ENCODE results near the gene FAM174C.
"Not testable (repeated sequence)": the region's sequence is repeated elsewhere in the genome, so short reads cannot be mapped to it uniquely, and the experiment has no call there.

The FAM174C gene

GRCh38 chr19:1237027-1237659 is 38.2 kb upstream of the FAM174C start:
- DNase-seq (ENCODE audit: low spot score): no peak

- no peak for DNase-seq (ENCODE audit: low spot score)
Observed at GRCh38 chr19:1237754-1238368, 37.5 kb upstream of the FAM174C start, which contains the start of gene CBARP. Gene CBARP, minus strand, starts transcription at chr19:1238005. Its CDS starts 1,905 bp downstream, at chr19:1236100.

GRCh38 chr19:1238369-1239303 is 36.7 kb upstream of the FAM174C start:
- peak; percentile 19 for DNase-seq (ENCODE audit: low spot score)

DNA sequence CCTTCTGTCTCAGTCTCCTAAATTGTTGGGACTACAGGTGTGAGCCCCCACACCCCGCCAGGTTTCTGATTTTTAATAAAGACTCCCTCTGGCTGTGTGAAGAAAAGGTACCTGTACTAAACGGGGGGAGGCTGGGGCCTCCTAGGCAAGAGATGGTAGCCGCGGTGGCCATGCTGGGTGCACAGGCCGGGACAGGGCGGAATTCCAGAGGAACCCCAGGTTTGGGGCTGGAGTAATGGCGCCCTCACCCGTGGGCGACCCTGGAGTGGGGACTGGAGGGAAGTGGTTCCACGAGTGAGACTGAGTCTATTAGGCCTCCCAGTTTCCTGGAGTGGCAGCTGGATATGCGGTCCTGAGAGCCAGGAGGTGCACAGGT is 35.9 kb upstream of the FAM174C start:
- DNase-seq (ENCODE audit: low spot score): peak; percentile 20

DNA sequence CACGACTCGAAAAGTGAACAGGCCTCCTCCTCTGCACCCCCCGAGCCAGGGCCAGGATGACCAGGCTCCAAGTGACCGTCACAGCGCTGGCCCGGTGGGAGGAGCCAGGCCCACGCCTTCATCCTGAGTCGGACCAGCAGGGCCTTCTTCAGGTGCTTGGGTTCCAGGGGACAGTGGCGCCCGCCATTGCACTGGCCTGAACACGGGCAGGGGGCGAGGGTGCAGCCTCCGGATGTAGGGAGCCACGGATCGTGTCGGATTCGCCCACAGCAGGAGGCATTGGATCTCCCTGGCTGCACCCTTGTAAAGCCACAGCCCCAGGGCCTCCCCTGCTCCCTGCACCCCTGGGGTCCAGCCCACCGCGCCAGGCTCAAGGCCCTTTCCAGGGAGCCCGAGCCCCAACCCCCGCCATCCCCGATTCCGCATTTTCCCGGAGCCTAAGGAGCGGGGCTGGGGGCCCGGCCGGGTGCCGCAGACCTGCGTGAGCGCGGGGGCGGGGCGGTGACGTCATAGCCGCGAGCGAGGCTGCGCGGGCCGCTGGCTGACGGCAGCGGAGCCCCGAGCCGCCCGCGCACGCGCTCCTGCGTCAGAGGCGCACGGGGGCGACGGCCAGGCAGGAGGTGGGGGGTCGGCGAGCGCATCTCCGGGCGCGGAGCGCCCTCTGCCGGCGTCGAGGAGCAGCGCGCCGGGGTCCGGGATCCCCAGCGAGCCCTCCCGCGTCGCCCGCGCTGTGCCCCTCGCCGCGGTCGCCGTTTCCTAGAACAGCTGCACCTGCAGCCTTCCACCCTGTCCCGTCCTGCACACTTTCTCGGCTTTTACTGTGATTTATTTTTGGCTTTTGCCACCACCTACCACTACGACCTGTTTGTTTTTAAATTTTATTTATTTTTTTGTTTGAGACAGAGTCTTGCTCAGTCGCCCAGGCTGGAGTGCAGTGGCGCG is 35.3 kb upstream of the FAM174C start:
- DNase-seq (ENCODE audit: low spot score): peak; percentile 77

GRCh38 chr19:1240925-1241324 is 34.4 kb upstream of the FAM174C start:
- DNase-seq (ENCODE audit: low spot score): no peak

GRCh38 chr19:1241417-1242095 is 33.8 kb upstream of the FAM174C start, which contains the start of gene ATP5F1D:
Gene ATP5F1D, plus strand, starts transcription at chr19:1241751. Its CDS starts 100 bp downstream, at chr19:1241851.
- peak; percentile 82 for DNase-seq (ENCODE audit: low spot score)

DNA sequence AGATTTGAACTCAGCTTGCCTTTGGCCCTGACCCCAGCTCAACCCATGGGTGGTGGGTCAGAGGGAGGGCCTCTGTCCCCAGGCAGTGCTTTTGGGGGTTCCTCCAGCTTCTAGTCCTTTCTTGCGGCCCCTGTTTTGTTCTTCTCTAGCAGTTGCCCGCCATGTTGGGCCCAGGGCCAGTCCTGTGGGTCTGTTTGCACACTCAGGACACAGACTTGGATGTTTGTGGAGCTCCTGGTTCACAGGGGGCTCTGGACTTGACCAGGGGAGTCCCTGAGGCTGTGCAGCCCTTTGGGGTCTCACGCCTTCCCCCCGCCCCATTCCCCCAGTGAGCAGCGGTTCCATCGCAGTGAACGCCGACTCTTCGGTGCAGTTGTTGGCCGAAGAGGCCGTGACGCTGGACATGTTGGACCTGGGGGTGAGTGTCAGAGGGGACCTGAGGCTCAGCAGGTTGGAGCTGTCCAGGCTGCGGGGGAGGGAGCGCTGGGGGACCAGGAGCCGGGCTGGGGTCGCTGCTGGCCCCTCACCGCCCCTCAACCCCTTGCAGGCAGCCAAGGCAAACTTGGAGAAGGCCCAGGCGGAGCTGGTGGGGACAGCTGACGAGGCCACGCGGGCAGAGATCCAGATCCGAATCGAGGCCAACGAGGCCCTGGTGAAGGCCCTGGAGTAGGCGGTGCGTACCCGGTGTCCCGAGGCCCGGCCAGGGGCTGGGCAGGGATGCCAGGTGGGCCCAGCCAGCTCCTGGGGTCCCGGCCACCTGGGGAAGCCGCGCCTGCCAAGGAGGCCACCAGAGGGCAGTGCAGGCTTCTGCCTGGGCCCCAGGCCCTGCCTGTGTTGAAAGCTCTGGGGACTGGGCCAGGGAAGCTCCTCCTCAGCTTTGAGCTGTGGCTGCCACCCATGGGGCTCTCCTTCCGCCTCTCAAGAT is 31.3 kb upstream of the FAM174C start:
- peak; percentile 80 for DNase-seq (ENCODE audit: low spot score)

- peak; percentile 30 for DNase-seq (ENCODE audit: low spot score)
Observed at GRCh38 chr19:1244693-1245451, 30.5 kb upstream of the FAM174C start.

DNA sequence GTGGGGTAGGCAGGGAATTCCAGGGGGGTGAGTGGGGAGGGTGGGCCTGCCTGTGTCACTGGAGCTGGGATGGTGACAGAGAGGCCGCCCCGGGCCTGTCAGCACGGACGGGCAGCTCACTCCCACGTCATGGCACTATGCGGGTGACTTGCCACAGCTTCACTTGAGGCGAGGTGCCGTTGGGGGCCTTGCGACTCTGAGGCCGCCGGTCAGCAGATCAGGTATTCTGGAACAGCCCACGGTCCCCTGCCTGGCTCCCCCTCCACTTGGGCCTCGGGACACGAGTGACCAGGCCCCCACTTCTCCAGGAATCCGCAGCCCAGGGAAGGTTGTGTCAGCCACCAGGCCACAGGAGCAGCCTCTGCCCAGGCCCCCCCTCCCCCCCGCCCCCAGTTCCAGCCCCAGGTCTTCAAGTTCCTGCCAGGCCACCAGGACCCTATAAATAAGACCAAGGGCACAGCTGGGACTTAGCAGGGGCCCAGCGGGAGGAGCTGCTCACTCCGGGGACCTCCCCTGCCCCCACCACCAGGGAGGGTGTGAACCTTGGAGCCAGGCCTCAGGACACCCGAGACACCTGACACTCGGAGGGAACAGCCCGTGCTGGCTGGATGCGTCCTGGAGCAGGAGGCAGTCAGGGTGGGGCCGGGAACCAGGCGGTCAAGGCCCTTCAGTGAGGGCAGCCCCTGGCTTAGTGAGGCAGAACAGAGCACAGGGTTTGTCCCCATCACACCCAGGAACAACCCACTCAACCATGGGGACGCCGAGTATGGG is 29.7 kb upstream of the FAM174C start:
- DNase-seq (ENCODE audit: low spot score): no peak

DNA sequence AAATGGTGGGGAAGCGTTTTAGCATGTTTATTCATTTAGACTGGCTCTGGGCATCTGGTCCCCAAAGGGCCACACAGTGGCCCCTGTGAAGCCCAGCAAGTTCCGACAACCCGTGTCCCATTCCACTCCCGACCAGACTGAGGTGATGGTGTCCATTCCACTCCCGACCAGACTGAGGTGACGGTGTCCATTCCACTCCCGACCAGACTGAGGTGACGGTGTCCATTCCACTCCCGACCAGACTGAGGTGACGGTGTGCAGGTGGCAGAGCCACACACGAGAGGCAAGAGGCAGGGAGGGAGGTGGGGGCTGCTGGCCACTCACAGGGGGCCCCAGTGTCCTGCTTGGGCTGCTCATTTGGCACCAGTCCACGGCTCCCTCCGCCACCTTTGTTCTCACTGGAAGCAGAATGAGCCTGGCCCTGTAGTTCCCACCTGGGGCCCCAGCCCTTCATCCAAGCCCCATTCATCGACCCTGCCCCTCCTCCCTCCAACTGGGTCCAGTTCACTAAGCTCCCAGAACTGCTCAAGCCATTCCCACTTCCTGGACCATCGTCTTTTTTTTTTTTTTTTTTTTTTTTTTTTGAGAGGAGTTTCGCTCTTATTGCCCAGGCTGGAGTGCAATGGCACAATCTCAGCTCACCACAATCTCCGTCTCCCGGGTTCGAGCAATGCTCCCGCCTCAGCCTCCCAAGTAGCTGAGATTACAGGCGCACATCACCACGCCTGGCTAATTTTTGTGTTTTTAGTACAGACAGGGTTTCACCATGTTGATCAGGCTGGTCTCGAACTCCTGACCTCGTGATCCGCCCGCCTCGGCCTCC is 28.9 kb upstream of the FAM174C start:
- not testable (repeated sequence) for DNase-seq (ENCODE audit: low spot score)

DNA sequence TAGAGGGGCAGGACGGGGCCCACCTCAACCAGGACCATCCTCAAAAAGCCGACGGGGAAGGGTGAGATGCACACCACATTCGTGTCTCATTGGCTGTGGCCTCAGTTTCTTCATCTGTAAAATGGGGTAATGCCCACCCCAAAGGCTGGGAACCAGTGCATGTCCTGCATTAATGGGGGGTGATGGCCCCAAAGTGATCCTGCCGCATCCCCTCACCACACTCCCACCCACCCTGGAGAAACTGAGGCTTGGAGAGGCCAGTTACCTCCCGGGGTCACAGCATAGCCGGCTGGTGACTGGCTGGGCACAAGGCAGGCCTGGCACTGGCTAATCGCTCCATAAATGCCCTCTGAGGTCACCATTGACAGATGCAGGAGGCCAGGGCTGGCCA is 27.6 kb upstream of the FAM174C start:
- DNase-seq (ENCODE audit: low spot score): no peak

- DNase-seq (ENCODE audit: low spot score): peak; percentile 62
Observed at GRCh38 chr19:1248139-1248785, 27.1 kb upstream of the FAM174C start, which contains the start of gene MIDN. Gene MIDN, plus strand, starts transcription at chr19:1248583. Its CDS starts 1,714 bp downstream, at chr19:1250297.

GRCh38 chr19:1248786-1249297 is 26.5 kb upstream of the FAM174C start:
- peak; percentile 46 for DNase-seq (ENCODE audit: low spot score)

- DNase-seq (ENCODE audit: low spot score): peak; percentile 96
Observed at GRCh38 chr19:1249298-1249989, 25.9 kb upstream of the FAM174C start.

DNA sequence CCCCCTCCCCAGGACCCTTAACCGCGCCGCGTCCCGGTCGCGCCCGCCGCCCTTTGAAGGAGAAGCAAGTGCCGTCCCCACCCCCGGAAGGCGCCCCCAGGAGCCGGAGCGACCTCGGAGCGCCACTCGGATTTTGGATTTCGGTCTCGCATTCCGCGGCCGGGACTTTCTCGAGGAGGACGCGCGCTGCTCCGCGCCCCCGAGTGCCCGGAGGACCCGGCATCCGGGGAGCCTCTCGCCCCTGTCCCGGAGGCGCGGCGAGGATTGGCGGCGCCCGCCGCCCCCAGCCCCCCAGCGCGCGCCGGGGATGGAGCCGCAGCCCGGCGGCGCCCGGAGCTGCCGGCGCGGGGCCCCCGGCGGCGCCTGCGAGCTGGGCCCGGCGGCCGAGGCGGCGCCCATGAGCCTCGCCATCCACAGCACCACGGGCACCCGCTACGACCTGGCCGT is 25.3 kb upstream of the FAM174C start:
- DNase-seq (ENCODE audit: low spot score): no peak

All from pons (tissue), 1 donor.